ENCODE data around the gene PTPRT.

GRCh38 chr20:42150230-42150629 is 1039.5 kb downstream of the PTPRT start:
- no peak for TF ChIP-seq POLR2A (IDR thresholded peaks at IDR 0.05)
- TF ChIP-seq, protein P1, sequence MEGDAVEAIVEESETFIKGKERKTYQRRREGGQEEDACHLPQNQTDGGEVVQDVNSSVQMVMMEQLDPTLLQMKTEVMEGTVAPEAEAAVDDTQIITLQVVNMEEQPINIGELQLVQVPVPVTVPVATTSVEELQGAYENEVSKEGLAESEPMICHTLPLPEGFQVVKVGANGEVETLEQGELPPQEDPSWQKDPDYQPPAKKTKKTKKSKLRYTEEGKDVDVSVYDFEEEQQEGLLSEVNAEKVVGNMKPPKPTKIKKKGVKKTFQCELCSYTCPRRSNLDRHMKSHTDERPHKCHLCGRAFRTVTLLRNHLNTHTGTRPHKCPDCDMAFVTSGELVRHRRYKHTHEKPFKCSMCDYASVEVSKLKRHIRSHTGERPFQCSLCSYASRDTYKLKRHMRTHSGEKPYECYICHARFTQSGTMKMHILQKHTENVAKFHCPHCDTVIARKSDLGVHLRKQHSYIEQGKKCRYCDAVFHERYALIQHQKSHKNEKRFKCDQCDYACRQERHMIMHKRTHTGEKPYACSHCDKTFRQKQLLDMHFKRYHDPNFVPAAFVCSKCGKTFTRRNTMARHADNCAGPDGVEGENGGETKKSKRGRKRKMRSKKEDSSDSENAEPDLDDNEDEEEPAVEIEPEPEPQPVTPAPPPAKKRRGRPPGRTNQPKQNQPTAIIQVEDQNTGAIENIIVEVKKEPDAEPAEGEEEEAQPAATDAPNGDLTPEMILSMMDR (IDR thresholded peaks at IDR 0.05): no peak
- TF ChIP-seq POLR2AphosphoS5 (IDR thresholded peaks at IDR 0.05): no peak
- TF ChIP-seq EP300 (IDR thresholded peaks at IDR 0.05; ENCODE audit: low read depth): no peak

All from transverse colon (tissue), 4 donors.